ENCODE data around the gene CPO.

GRCh38 chr2:206935991-206936842 is 3.1 kb upstream of the CPO start:
- TF ChIP-seq POLR2A (IDR thresholded peaks at IDR 0.05), result no peak
- TF ChIP-seq CTCF (IDR thresholded peaks at IDR 0.05), result no peak
- no peak for TF ChIP-seq EP300 (IDR thresholded peaks at IDR 0.05)

All from tibial nerve (tissue), 4 donors.